SU-DHL-6 (cell line): Measurements from ENCODE around the gene NTRK2.

Source experiments
- EZH2phosphoT487 ChIP-seq: fragments of 200-600 bp; sonication (generic), shearing (Covaris generic); conservative IDR thresholded peaks from 2 replicates; pipeline ENCODE4 v1.6.1; 2018; ENCODE audit warnings: mild to moderate bottlenecking, antibody characterized with exemption, low read length, moderate library complexity, mixed read lengths
- TF ChIP-seq, protein P1 (sequence below): fragments of 200-600 bp; sonication (generic); IDR thresholded peaks from one replicate; pipeline ENCODE4 v1.5.1; 2017; ENCODE audit warnings: antibody characterized with exemption, mild to moderate bottlenecking, low read length, moderate library complexity; ENCODE audit not compliant: insufficient read depth, poor library complexity, severe bottlenecking

- TF ChIP-seq, protein P1, sequence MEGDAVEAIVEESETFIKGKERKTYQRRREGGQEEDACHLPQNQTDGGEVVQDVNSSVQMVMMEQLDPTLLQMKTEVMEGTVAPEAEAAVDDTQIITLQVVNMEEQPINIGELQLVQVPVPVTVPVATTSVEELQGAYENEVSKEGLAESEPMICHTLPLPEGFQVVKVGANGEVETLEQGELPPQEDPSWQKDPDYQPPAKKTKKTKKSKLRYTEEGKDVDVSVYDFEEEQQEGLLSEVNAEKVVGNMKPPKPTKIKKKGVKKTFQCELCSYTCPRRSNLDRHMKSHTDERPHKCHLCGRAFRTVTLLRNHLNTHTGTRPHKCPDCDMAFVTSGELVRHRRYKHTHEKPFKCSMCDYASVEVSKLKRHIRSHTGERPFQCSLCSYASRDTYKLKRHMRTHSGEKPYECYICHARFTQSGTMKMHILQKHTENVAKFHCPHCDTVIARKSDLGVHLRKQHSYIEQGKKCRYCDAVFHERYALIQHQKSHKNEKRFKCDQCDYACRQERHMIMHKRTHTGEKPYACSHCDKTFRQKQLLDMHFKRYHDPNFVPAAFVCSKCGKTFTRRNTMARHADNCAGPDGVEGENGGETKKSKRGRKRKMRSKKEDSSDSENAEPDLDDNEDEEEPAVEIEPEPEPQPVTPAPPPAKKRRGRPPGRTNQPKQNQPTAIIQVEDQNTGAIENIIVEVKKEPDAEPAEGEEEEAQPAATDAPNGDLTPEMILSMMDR = no peak
- no peak for TF ChIP-seq EZH2phosphoT487
These were observed 172.4 kb downstream of the NTRK2 start for GRCh38 chr9:84841931-84842330.
